IMR-90 (cell line): ENCODE results near the gene TMEM63A. TPM values are rescaled to one million over a fixed set of nuclear protein-coding genes. Genes with fewer than 3 reads are reported as not detected.

Source experiments
- ATAC-seq: fragments of 200-7000 bp; cut with Tn5 transposase; 2 replicates; pipeline ENCODE4 v1.9.1; 2020; ENCODE audit warnings: low read depth, mild to moderate bottlenecking, moderate library complexity
- BruUV-seq: library from RNA; stranded (reverse); fragments of 400-500 nt; replicated peaks from 2 replicates; lab custom pipeline; 2021; lab: Mats Ljungman, UMichigan
- CTCF ChIA-PET: fragments of 300-600 bp; formaldehyde crosslinking; extraction: SDS; loops from one replicate; lab custom pipeline; 2021; ENCODE audit warnings: antibody characterized with exemption; lab: Yijun Ruan, JAX
- POLR2A ChIA-PET: fragments of 300-600 bp; sonication (Branson Sonifier 250); formaldehyde crosslinking; loops from one replicate; lab custom pipeline; 2022; ENCODE audit warnings: antibody characterized with exemption; ENCODE audit not compliant: unreplicated experiment; lab: Charles Lee
- DNase-seq: peaks from one replicate; pipeline ENCODE4 v3.0.0; 2013
- H2AFZ ChIP-seq: replicated peaks from 2 replicates; pipeline ENCODE3; 2013; ENCODE audit warnings: low read length, mild to moderate bottlenecking; ENCODE audit not compliant: poor library complexity
- H2AK5ac ChIP-seq: 2 replicates; pipeline ENCODE4 v1.6.1; 2013; ENCODE audit warnings: low read depth, low read length, inconsistent platforms
- H2AK9ac ChIP-seq: replicated peaks from 2 replicates; pipeline ENCODE3; 2013; ENCODE audit warnings: mild to moderate bottlenecking, low read depth, low read length, moderate library complexity; ENCODE audit not compliant: poor library complexity
- H2BK120ac ChIP-seq: 2 replicates; pipeline ENCODE4 v1.6.1; 2013; ENCODE audit warnings: low read depth, low read length, inconsistent platforms
- H2BK15ac ChIP-seq: 3 replicates; pipeline ENCODE4 v1.6.1; 2013; ENCODE audit warnings: low read depth, low read length, inconsistent platforms
- H2BK20ac ChIP-seq: 2 replicates; pipeline ENCODE4 v1.6.1; 2013; ENCODE audit warnings: low read depth, mild to moderate bottlenecking, inconsistent platforms, low read length, moderate library complexity
- H2BK5ac ChIP-seq: 2 replicates; pipeline ENCODE4 v1.6.1; 2013; ENCODE audit warnings: mild to moderate bottlenecking, low read depth, low read length, inconsistent platforms; ENCODE audit not compliant: poor library complexity, severe bottlenecking
- H3K14ac ChIP-seq: replicated peaks from 2 replicates; pipeline ENCODE4 v1.6.1; 2013; ENCODE audit warnings: low read depth, low read length, inconsistent platforms
- H3K18ac ChIP-seq: 2 replicates; pipeline ENCODE4 v1.6.1; 2013; ENCODE audit warnings: low read depth, low read length, control low read depth
- H3K23ac ChIP-seq: 2 replicates; pipeline ENCODE4 v1.6.1; 2013; ENCODE audit warnings: low read depth, low read length, inconsistent platforms
- H3K27ac ChIP-seq: 2 replicates; pipeline ENCODE4 v1.5.1; 2013; ENCODE audit warnings: mild to moderate bottlenecking, control low read depth, low read length; ENCODE audit not compliant: insufficient read depth
- H3K27me3 ChIP-seq: 2 replicates; pipeline ENCODE4 v1.6.1; 2013; ENCODE audit warnings: low read length; ENCODE audit not compliant: control insufficient read depth, insufficient read depth
- H3K36me3 ChIP-seq: 2 replicates; pipeline ENCODE4 v1.6.1; 2013; ENCODE audit warnings: low read length, mixed read lengths; ENCODE audit not compliant: control insufficient read depth, insufficient read depth
- H3K4ac ChIP-seq: 2 replicates; pipeline ENCODE4 v1.6.1; 2013; ENCODE audit warnings: low read depth, low read length, inconsistent platforms
- H3K4me1 ChIP-seq: 2 replicates; pipeline ENCODE4 v1.6.1; 2013; ENCODE audit warnings: low read length, mixed read lengths; ENCODE audit not compliant: control insufficient read depth, insufficient read depth
- H3K4me2 ChIP-seq: 2 replicates; pipeline ENCODE4 v1.6.1; 2013; ENCODE audit warnings: low read depth, mild to moderate bottlenecking, control low read depth, low read length, moderate library complexity
- H3K4me3 ChIP-seq: 2 replicates; pipeline ENCODE4 v1.5.1; 2013; ENCODE audit warnings: low read depth, mild to moderate bottlenecking, control low read depth, low read length, moderate library complexity; ENCODE audit not compliant: insufficient read depth
- H3K56ac ChIP-seq: 2 replicates; pipeline ENCODE4 v1.6.1; 2013; ENCODE audit warnings: low read length, inconsistent platforms; ENCODE audit not compliant: insufficient read depth; ENCODE audit errors: extremely low read depth
- H3K79me1 ChIP-seq, 2 experiments: 2 replicates each; pipeline ENCODE4 v1.6.1; 2013; ENCODE audit warnings: low read length in 2 of 2, inconsistent platforms in 1 of 2, low read depth in 1 of 2
- H3K9ac ChIP-seq: 2 replicates; pipeline ENCODE4 v1.6.1; 2013; ENCODE audit warnings: low read depth, low read length, control low read depth
- H3K9me1 ChIP-seq: 2 replicates; pipeline ENCODE4 v1.6.1; 2013; ENCODE audit warnings: low read length, inconsistent platforms; ENCODE audit not compliant: insufficient read depth
- H3K9me3 ChIP-seq: 2 replicates; pipeline ENCODE4 v1.6.1; 2013; ENCODE audit warnings: low read length; ENCODE audit not compliant: control insufficient read depth, insufficient read depth
- H4K20me1 ChIP-seq: 2 replicates; pipeline ENCODE4 v1.6.1; 2013; ENCODE audit warnings: low read length, inconsistent platforms; ENCODE audit not compliant: insufficient read depth
- H4K5ac ChIP-seq: 2 replicates; pipeline ENCODE4 v1.6.1; 2013; ENCODE audit warnings: mild to moderate bottlenecking, low read depth, low read length, control low read depth
- H4K8ac ChIP-seq, 2 experiments: 2 replicates each; pipeline ENCODE4 v1.6.1; 2013; ENCODE audit warnings: low read depth in 2 of 2, low read length in 2 of 2, control low read depth in 1 of 2, inconsistent platforms in 1 of 2
- H4K91ac ChIP-seq: 2 replicates; pipeline ENCODE4 v1.6.1; 2013; ENCODE audit warnings: low read depth, low read length, inconsistent platforms; ENCODE audit not compliant: insufficient read depth
- BHLHE40 ChIP-seq: fragments of 150-350 bp; IDR thresholded peaks from 2 replicates; pipeline ENCODE4 v1.6.1; 2016; ENCODE audit warnings: mild to moderate bottlenecking, low read depth, low read length
- MAFK ChIP-seq: IDR thresholded peaks from 2 replicates; pipeline ENCODE4 v1.6.1; 2012; ENCODE audit warnings: low read depth, low read length, improper control_type of control experiment
- POLR2A ChIP-seq: IDR thresholded peaks from 2 replicates; pipeline ENCODE4 v1.6.1; 2012; ENCODE audit warnings: mild to moderate bottlenecking, low read depth, low read length
- SMC3 ChIP-seq: fragments of 150-350 bp; IDR thresholded peaks from 2 replicates; pipeline ENCODE4 v1.6.1; 2016; ENCODE audit warnings: low read depth, mild to moderate bottlenecking, antibody characterized with exemption, low read length, moderate library complexity
- WGBS, 2 experiments: methylation state at CpG; one replicate each; pipeline versions ENCODE4 v1.1.5 to v1.1.7; 2013; ENCODE audit warnings: missing lambda C conversion rate in 2 of 2; ENCODE audit not compliant: insufficient read length in 1 of 2; ENCODE audit errors: extremely low coverage in 2 of 2; 5-methylcytosine and 5-hydroxymethylcytosine counted together
- dilution Hi-C: fragments of 300-500 bp; cut with HindIII; formaldehyde crosslinking; loops from one replicate; pipeline ENCODE4 v1.14.3; 2018; ENCODE audit warnings: low sequenced_read_pairs; ENCODE audit not compliant: unreplicated experiment
- in situ Hi-C: fragments of 300-500 bp; cut with MboI; formaldehyde crosslinking; loops from 3 replicates; pipeline ENCODE4 v1.14.3; 2019; ENCODE audit warnings: low sequenced_read_pairs, inconsistent platforms, mixed read lengths
- intact Hi-C: fragments of 100-400 bp; cut with micrococcal nuclease; formaldehyde crosslinking; loops from 2 replicates; pipeline ENCODE4 v1.10.0; 2022
- polyA plus RNA-seq, 3 experiments: library from polyadenylated mRNA; depleted of rRNA; stranded (reverse); fragments of >200 nt; gene quantifications; 2 replicates each; pipeline ENCODE4 v1.2.3, GENCODE V29; 2012; ENCODE audit warnings: low replicate concordance in 1 of 3
- total RNA-seq: library from RNA; depleted of rRNA; stranded (reverse); fragments of >200 nt; gene quantifications from 2 replicates; pipeline ENCODE4 v1.2.3, GENCODE V29; 2012
- TF ChIP-seq, protein P1 (sequence below): fragments of 150-350 bp; IDR thresholded peaks from 2 replicates; pipeline ENCODE4 v1.6.1; 2017; ENCODE audit warnings: mild to moderate bottlenecking, antibody characterized with exemption, low read length, low read depth

Gene TMEM63A
- total and polyA plus RNA-seq, 2 of the 4 experiments (the other 2 are of a cell fraction) = 4.7 to 23.3 TPM

DNA sequence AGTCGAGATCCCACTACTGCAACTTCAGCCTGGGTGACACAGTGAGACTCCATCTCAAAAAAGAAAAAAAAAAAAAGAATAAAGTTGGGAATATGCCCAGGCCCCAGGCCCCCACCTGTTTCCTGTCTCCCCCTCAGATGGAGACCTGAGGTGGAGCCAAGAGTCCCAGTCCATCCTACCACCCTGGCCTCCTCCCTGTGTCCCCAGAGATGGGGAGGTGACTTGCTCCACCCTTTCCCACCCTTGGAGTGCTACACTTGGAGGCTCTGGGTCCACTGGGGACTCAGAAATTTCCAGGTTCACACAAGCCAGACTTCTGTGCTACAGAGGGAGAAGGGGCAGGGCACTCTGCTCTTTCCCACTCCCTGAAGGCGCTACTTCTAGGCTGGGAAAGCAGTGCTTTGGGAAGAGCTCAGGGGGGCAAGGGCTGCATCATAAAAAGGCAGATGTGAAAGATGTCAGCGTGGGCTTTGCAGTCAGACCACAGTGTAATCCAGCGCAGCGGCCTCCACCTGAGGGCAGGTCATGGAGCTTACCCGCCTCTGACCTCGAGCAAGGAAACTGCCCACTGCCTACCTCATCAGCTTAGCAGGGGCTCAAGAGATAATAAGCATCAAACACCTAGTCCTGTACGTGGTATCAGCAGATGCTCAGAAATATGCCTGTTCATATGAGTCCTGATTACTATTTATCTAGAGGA lies 13.4 kb downstream of the TMEM63A start:
- Histone ChIP-seq H3K4me3 (no peak overlapping the region), H3K56ac (no peak overlapping the region), H4K8ac (no peak overlapping the region), H2BK20ac (no peak overlapping the region), H3K4me1 (peaks cover 13% of the 10 kb centered on the region), H2BK5ac (no peak overlapping the region), H3K18ac (no peak overlapping the region), H3K9me3 (no peaks in the 10 kb centered on the region), H4K20me1 (peaks cover 19% of the 10 kb centered on the region), H2AK5ac (no peak overlapping the region), H2AFZ (no peak overlapping the region), H3K36me3 (peaks cover 47% of the 10 kb centered on the region), H3K27ac (no peak overlapping the region), H3K27me3 (no peaks in the 10 kb centered on the region), H3K14ac (no peak overlapping the region), H3K9me1 (peaks cover 19% of the 10 kb centered on the region; the same call in 1 of the 2 replicates), H4K91ac (no peak overlapping the region), H3K4ac (no peak overlapping the region), H3K79me1 (peaks cover 0 to 21% of the 10 kb centered on the region in 2 experiments; a peak in 2 of 4 replicates), H3K23ac (no peak overlapping the region), H2AK9ac (no peak overlapping the region), H3K9ac (no peak overlapping the region), H2BK15ac (no peak overlapping the region), H2BK120ac (no peak overlapping the region), H3K4me2 (no peak overlapping the region), H4K5ac (no peak overlapping the region)
- ChIA-PET POLR2A (no interaction called here), CTCF (no interaction called here)
- no peak for DNase-seq
- TF ChIP-seq, protein P1, sequence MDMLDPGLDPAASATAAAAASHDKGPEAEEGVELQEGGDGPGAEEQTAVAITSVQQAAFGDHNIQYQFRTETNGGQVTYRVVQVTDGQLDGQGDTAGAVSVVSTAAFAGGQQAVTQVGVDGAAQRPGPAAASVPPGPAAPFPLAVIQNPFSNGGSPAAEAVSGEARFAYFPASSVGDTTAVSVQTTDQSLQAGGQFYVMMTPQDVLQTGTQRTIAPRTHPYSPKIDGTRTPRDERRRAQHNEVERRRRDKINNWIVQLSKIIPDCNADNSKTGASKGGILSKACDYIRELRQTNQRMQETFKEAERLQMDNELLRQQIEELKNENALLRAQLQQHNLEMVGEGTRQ = no peak
- no peak for TF ChIP-seq SMC3
- no peak for TF ChIP-seq MAFK
- no peak for TF ChIP-seq BHLHE40
- TF ChIP-seq POLR2A = no peak
- BruUV-seq = no TSS peak
- no peak for ATAC-seq
- dilution Hi-C loops = no loop called here
- WGBS, 2 experiments = 89% methylated on average over 1 of the region's 8 CpGs; no CpG with 5 or more reads in 1 of the 2 experiments
- intact Hi-C loops = no loop called here
- in situ Hi-C loops = no loop called here
